OCI-LY7 (cell line): ENCODE measurements around the gene NEU2. TPM values are rescaled to one million over a fixed set of nuclear protein-coding genes. Genes with fewer than 3 reads are reported as not detected.

ENCODE experiments used
- BruUV-seq: library from RNA; stranded (reverse); fragments of 400-500 nt; replicated peaks from 2 replicates; lab custom pipeline; 2021; lab: Mats Ljungman, UMichigan
- CTCF ChIA-PET: fragments of 300-600 bp; sonication (Branson Sonifier 250); formaldehyde crosslinking; loops from one replicate; lab custom pipeline; 2022; ENCODE audit warnings: antibody characterized with exemption; ENCODE audit not compliant: unreplicated experiment; lab: Charles Lee
- POLR2A ChIA-PET: fragments of 300-600 bp; sonication (Branson Sonifier 250); formaldehyde crosslinking; loops from one replicate; lab custom pipeline; 2022; ENCODE audit warnings: antibody characterized with exemption; lab: Charles Lee
- DNase-seq: peaks from one replicate; pipeline ENCODE4 v3.0.0-alpha.2; 2015; ENCODE audit warnings: low spot score
- H2AFZ ChIP-seq: fragments of 200-600 bp; sonication (generic), shearing (Covaris generic); 2 replicates; pipeline ENCODE4 v1.6.1; 2014; ENCODE audit warnings: mild to moderate bottlenecking, antibody characterized with exemption, low read length, moderate library complexity
- H3K27ac ChIP-seq: fragments of 200-600 bp; sonication (generic); 2 replicates; pipeline ENCODE4 v1.5.1; 2014; ENCODE audit warnings: mixed run types, low read depth, mild to moderate bottlenecking, moderate library complexity, low read length, inconsistent platforms; ENCODE audit not compliant: poor library complexity, severe bottlenecking
- H3K36me3 ChIP-seq: fragments of 200-600 bp; sonication (generic); 2 replicates; pipeline ENCODE4 v1.6.1; 2014; ENCODE audit warnings: mild to moderate bottlenecking, antibody characterized with exemption, low read length, moderate library complexity, mixed read lengths; ENCODE audit not compliant: insufficient read depth
- H3K4me1 ChIP-seq: fragments of 200-600 bp; sonication (generic); 2 replicates; pipeline ENCODE4 v1.5.1; 2014; ENCODE audit warnings: mild to moderate bottlenecking, low read length; ENCODE audit not compliant: insufficient read depth, poor library complexity, severe bottlenecking
- H3K4me2 ChIP-seq: fragments of 200-600 bp; sonication (generic); 2 replicates; pipeline ENCODE4 v1.6.1; 2014; ENCODE audit warnings: mild to moderate bottlenecking, low read length
- H3K4me3 ChIP-seq: fragments of 200-600 bp; sonication (generic); 2 replicates; pipeline ENCODE4 v1.5.1; 2014; ENCODE audit warnings: mild to moderate bottlenecking, low read depth, low read length; ENCODE audit not compliant: poor library complexity, severe bottlenecking
- H3K79me2 ChIP-seq: fragments of 200-600 bp; sonication (generic); 2 replicates; pipeline ENCODE4 v1.6.1; 2016; ENCODE audit warnings: low read depth, mild to moderate bottlenecking, low read length, moderate library complexity, mixed read lengths; ENCODE audit not compliant: insufficient read depth
- H3K9me2 ChIP-seq: fragments of 200-600 bp; sonication (generic); 2 replicates; pipeline ENCODE4 v1.6.1; 2016; ENCODE audit warnings: mild to moderate bottlenecking, low read length, mixed read lengths; ENCODE audit not compliant: insufficient read depth
- H3K9me3 ChIP-seq: fragments of 200-600 bp; sonication (generic); 2 replicates; pipeline ENCODE4 v1.6.1; 2014; ENCODE audit warnings: mild to moderate bottlenecking, mixed run types, low read length, mixed read lengths
- H4K20me1 ChIP-seq: fragments of 200-600 bp; sonication (generic); 2 replicates; pipeline ENCODE4 v1.6.1; 2014; ENCODE audit warnings: mild to moderate bottlenecking, antibody characterized with exemption, low read length, moderate library complexity, mixed read lengths; ENCODE audit not compliant: insufficient read depth
- CTCF ChIP-seq: fragments of 200-600 bp; sonication (generic); conservative IDR thresholded peaks from 2 replicates; pipeline ENCODE4 v1.5.1; 2014; ENCODE audit warnings: mild to moderate bottlenecking, antibody characterized with exemption, low read length, moderate library complexity, mixed read lengths
- EZH2phosphoT487 ChIP-seq: fragments of 200-600 bp; sonication (generic); IDR thresholded peaks from 2 replicates; pipeline ENCODE4 v1.6.1; 2018; ENCODE audit warnings: low read depth, borderline replicate concordance, mild to moderate bottlenecking, mixed run types, antibody characterized with exemption, low read length, moderate library complexity, mixed read lengths
- intact Hi-C: fragments of 100-400 bp; cut with micrococcal nuclease; formaldehyde crosslinking; loops from one replicate; pipeline ENCODE4 v1.10.0; 2022; ENCODE audit not compliant: unreplicated experiment
- total RNA-seq, 2 experiments: library from RNA; depleted of rRNA in 1 of 2; stranded (reverse); fragments of >200 nt in 1 of 2; shearing (Covaris generic) in 1 of 2; gene quantifications; 2 replicates each; pipeline ENCODE4 v1.2.3, GENCODE V29; 2014 to 2022

The NEU2 gene
- total RNA-seq, 2 experiments from 2014 or later, result not detected

- no peak overlapping the region for H3K4me3 ChIP-seq
- H3K4me2 ChIP-seq, result no peak overlapping the region
- no peaks in the 10 kb centered on the region for H3K36me3 ChIP-seq
- no peaks in the 10 kb centered on the region for H3K4me1 ChIP-seq
- CTCF ChIA-PET, result no interaction called here
- TF ChIP-seq EZH2phosphoT487 (no peak), CTCF (no peak)
- BruUV-seq, result no TSS peak
- H2AFZ ChIP-seq, result no peak overlapping the region
- H4K20me1 ChIP-seq, result no peaks in the 10 kb centered on the region
- H3K27ac ChIP-seq, result no peak overlapping the region
- intact Hi-C loops, result no loop called here
- no peaks in the 10 kb centered on the region for H3K9me2 ChIP-seq
- DNase-seq, result no peak
- H3K79me2 ChIP-seq, result no peaks in the 10 kb centered on the region
- no peaks in the 10 kb centered on the region for H3K9me3 ChIP-seq
- POLR2A ChIA-PET, result no interaction called here
These were observed 20.0 kb upstream of the NEU2 start for GRCh38 chr2:233012301-233012971.

GRCh38 chr2:233013027-233013461, 19.4 kb upstream of the NEU2 start, which contains the start of gene NGEF:
Gene NGEF, minus strand, starts transcription at chr2:233013256. Its CDS starts 38,366 bp downstream, at chr2:232974890.
- Histone ChIP-seq H4K20me1 (no peaks in the 10 kb centered on the region), H3K9me2 (no peaks in the 10 kb centered on the region), H3K9me3 (no peaks in the 10 kb centered on the region), H3K36me3 (no peaks in the 10 kb centered on the region), H3K4me3 (no peak within 1 kb of the TSS), H2AFZ (no peak within 1 kb of the TSS), H3K4me2 (no peak within 1 kb of the TSS), H3K79me2 (no peaks in the 10 kb centered on the region), H3K4me1 (no peaks in the 10 kb centered on the region), H3K27ac (no peak within 1 kb of the TSS)
- intact Hi-C loops, result no loop called here
- DNase-seq, result no peak
- BruUV-seq, result no TSS peak
- TF ChIP-seq EZH2phosphoT487, result no peak
- no peak for TF ChIP-seq CTCF
- ChIA-PET CTCF (no interaction called here), POLR2A (interaction anchor here (1.0 kb wide), 1 partner anchor 20 kb away, joined by 3 read pairs; no protein-coding TSS in a partner anchor)

DNA sequence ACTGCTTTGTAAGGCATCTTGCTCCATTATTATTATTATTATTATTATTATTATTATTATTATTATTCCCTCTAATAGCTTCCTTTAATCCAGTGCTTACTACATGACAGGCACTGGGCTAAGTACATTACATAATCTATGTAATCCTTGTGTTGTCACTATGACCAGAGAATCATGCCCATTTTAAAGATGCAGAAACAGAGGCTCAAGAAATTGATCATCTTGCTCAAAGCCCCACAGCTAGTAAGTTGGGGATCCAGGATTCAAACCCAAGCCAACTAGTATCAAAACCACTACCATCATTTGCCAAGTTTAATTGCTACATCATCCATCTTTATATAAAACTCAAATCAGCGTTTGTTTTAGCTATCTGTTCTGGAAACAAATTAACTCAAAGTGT, 18.8 kb upstream of the NEU2 start:
- Histone ChIP-seq H2AFZ (no peak overlapping the region), H3K9me3 (no peaks in the 10 kb centered on the region), H3K27ac (no peak overlapping the region), H3K4me1 (no peaks in the 10 kb centered on the region), H3K36me3 (no peaks in the 10 kb centered on the region), H4K20me1 (no peaks in the 10 kb centered on the region), H3K4me2 (no peak overlapping the region), H3K4me3 (no peak overlapping the region), H3K79me2 (no peaks in the 10 kb centered on the region), H3K9me2 (no peaks in the 10 kb centered on the region)
- intact Hi-C loops, result no loop called here
- DNase-seq, result no peak
- no TSS peak for BruUV-seq
- POLR2A ChIA-PET, result interaction anchor here (1.0 kb wide), 1 partner anchor 20 kb away, joined by 3 read pairs; no protein-coding TSS in a partner anchor
- CTCF ChIA-PET, result no interaction called here
- TF ChIP-seq EZH2phosphoT487, result no peak
- no peak for TF ChIP-seq CTCF
